ENCODE results near the gene DEF6.
A peak's percentile ranks its signal among the peaks of the same experiment; 100 is the strongest.

Gene DEF6

DNA sequence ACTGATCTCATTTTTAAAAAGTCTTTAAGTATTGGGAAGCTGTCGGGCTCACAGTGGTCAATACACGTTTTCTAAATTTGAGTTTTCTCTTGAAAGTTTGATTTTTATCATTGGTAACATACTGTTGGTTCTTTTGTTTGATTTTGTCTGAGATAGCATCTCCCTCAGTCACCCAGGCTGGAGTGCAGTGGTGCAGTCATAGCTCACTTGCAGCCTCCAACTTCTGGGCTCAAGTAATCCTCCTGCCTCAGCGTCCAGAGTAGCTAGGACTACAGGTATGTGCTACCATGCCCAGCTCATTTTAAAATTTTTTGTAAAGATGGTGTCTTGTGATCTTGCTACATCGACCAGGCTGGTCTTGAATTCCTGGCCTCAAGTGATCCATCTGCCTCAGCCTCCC lies 53.8 kb downstream of the DEF6 start:
- DNase-seq = no peak

DNA sequence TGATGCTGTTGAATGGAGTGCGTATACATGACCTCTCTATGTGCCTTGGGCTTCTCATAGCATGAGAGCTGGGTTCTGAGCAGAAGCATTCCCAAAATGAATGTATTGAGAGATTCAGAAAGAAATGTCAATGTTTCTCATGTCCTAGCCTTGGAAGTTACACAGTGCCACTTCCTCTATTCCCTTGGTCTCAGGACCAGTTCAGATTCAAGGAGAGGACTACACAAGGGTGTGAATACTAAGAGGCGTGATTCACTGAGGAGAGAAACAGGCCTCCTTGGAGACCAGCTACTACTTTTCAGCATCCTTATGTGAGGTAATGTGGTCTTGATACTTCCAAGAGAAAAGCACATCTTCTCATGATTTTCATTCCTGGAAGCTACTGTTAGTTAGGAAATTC lies 55.1 kb downstream of the DEF6 start:
- no peak for DNase-seq

DNA sequence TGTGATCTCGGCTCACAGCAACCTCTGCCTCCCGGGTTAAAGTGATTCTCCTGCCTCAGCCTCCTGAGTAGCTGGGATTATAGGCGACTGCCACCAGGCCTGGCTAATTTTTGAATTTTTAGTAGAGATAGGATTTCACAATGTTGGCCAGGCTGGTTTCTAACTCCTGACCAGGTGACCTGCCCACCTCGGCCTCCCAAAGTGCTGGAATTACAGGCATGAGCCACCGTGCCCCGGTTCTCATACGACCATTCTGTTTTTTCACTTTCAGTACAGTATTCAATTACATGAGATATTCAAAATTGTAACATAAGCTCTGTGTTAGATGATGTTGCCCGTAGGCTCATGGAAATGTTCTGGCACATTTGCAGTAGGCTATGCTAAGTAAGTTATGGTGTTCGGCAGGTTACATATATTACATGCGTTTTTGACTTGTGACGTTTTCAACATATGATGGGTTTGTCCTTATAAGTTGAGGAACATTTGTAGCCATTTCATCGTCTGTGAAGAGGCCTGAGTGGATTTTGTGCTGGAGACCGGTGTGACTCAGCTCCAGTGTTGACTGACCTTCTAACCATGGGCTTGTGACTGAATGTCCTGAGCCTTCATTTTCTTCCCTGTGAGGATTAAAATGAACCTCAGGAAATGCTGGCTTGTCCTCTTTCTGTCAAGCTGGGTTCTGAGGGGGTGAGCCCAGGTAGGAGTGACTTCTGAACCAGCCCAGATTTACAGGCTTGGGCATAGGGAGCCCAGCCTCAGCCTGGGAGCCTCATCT lies 56.9 kb downstream of the DEF6 start:
- no peak for DNase-seq

DNA sequence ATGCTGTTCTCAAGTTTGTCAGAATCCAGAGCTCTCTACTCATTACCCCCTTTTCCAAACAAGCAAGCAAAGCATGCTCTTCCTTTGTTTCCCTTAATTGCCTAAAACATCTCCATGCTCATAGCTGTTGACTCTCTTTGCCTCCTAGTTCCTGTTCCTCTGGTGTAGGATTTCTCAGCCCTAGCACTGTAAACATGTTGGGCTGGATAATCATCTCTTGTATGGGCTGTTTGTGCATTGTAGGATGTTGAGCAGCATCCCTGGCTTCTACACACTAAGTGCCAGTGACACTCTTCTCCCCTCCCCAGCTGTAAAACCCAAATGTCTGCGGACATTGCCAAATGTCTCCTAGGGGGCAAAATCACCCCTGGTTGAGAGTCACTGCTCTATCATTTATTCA lies 58.8 kb downstream of the DEF6 start:
- no peak for DNase-seq

DNA sequence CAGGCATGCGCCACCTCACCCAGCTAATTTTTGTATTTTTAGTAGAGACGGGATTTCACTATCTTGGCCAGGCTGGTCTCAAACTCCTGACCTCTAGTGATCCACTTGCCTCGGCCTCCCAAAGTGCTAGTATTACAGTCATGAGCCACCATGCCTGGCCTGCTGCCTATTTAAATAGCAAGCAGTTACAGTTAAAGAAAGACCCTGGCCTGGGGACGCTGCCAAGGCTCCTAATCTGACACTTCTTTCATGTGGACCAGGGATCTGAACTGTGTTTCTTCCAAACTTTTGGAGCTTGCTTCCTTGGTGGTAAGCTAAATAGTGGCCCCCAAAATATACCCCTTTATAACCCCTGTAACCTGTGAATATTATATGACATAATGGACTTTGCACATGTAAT lies 60.1 kb downstream of the DEF6 start:
- DNase-seq = no peak

DNA sequence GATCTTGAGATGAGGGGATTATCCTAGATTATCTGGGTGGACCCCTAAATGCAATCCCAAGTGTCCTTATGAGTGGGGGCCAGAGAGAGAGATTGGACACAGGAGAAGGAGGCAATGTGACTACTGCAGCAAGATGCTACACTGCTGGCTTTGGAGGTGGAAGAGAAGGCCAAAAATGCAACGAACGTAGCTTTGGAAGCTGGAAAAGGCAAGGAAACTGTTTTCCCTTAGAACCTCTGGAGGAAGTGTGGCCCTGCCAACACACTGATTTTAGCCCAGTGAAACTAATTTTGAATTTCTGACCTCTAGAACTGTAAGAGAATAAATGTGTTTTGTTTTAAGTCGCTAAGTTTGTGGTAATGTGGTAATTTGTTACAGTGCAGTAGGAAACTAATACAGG lies 60.5 kb downstream of the DEF6 start:
- DNase-seq = no peak

DNA sequence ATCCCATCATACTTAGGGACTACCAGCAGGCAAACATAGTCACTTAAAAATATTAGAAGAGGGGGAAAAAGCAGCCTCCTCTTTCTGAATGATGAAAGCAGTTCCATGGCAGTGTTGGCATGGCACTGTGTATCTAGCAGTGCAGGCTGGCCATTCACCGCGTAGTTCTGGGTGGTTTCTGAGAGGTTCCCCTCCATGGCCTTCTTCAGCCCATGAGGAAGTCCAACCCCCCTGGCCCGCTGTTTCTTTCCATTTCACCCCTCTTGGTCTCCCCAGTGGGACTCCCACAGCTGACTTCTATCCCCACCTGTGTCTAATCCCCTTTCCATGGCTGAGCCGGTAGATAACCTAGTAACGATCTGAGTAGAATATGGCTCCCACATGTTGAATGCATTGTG lies 61.7 kb downstream of the DEF6 start:
- no peak for DNase-seq

DNA sequence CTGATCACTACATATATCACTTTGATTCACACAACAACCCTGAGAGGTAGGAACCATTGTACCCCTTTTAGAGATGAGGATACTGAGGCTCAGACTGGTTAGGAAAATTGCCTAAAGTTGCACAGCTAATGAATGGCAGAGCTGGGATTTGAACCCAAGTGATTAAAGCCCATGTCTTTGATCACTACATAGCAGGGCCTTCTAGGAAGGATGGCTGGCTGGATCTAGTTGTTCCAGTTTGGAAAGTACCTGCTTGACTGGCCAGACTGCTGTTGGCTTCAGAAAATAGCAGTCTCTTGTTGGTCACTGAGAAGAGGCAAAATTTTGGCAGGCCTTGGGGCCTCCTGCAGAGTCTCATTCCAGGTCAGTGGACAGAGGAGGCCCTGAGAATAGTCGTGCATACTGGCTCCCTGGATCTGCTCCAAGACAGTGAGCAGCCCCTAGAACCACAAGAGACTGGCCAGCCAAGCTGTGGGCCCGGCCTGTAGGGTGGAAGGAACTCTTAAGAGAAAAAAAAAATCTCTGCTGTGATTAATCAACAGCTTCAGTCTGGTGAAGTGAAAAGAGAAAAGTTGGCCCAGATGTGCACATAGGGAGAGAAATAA lies 62.2 kb downstream of the DEF6 start:
- no peak for DNase-seq

DNA sequence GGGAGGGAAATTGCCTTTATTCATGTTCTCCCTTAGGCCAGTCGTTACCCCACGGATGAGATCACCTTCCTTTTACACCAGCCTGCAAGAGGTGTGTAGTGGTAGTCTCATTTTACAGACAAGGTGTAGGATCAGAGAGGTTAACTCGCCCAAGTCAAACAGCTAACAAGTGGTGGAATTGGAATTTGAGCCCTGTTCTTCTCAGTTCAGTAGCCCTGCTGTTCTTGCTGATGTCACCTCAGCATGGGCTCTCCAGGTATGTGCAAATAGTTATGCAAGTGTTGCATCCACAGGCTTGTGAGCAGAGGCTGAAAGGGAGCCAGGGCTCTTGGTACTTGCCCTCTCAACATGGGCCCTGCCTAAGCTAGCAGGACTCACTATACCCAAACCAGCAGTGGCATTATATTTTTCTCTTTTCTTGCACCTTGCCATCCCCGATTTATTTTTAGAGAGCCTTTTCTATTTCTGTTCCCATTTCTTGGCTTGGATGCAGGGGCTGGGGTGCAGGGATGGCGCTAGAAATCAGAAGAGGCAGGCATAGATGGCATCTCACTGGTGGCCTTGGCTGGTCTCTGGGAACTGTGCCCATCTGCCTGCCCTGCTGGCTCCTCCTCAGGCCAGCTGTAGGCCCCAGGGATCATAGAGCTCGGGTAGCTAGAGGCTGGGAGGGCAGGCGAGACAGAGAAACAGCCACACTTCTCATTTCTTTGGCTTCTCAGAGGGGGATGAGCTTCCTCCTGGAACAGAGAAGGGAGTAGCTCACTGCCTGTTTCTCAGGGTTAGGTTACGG lies 62.9 kb downstream of the DEF6 start:
- DNase-seq = peak; percentile 78

DNA sequence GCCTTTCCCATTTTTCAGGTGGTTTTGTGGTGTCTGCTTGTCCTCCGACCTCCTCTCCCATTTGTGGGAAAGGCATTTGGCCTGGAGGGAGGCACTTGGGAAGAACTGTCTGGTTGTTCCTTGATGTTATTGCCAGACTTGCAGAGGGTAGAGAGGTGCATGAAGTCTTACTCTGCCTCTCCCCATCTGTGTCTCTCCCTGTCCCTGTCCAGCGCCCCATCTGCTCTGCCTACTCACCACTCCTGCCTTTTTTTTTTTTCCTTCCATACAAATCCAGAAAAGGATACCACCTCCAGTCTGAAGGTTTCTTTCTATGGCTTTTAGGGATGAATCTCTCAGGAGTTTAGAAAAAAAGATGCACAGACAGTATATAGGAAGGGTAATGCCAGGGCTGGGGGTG lies 64.6 kb downstream of the DEF6 start:
- DNase-seq = no peak

DNA sequence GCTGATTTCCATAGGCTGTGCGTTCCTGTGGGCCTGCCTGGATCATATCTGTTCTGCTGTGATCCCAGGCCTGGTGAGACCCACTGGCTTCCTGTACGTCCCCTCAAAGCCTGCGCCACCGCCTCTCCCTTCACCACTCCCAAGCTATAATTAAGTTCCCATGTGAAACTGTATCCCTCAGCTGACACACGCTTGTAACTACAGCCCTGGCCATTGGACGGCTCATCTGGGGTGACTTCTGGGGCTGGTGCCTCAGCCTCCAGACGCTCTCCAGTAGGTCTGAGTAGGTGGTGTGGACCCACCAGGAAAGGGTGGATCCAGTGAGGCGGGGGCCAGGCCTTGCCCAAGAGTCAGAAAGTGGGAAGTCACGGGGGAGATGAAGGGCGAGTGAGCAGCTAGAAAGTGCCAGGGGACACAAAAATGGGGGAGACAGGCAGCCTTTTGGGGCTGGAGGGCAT lies 65.7 kb downstream of the DEF6 start:
- no peak for DNase-seq

DNA sequence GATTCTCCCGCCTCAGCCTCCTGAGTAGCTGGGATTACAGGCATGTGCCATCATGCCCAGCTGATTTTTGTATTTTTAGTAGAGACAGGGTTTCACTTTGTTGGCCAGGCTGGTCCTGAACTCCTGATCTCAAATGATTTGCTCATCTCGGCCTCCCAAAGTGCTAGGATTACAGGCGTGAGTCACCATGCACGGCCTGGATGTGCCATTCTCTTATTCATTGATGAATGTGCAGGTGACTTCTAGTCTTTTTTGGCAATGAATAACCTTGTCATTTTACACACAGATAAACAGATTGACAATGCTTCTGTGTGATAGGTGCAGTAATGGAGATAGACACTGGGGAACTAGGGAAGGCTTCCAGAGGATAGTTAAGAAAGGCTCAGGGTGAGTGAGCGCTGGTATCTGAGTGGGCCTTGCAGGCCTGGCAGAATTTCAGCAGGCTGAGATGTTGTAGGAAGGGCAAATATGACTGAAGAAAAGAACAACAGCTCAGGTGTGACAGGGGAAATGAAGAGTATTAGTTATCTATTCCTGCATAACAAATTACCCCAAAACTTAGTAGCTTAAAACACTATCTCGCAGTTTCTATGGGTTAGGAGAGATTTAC lies 68.1 kb downstream of the DEF6 start:
- DNase-seq = no peak

DNA sequence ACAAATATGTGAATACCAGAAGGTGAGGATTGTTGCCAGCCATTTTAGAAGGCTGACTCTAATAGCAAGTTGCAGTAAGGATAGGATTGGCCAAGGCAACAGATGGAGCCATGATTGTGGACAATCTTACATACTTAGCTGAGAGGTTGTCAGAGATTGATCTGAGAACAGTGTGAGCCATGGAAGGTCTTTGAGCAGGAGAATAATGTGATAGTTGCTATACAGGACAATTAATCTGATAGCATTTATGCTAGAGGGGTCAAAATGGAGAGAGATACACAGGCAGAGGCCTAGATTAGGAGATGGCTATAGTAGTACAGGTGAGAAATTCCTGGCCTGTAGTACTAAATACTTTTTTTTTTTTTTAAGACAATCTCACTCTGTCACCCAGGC lies 68.6 kb downstream of the DEF6 start:
- DNase-seq = no peak

DNA sequence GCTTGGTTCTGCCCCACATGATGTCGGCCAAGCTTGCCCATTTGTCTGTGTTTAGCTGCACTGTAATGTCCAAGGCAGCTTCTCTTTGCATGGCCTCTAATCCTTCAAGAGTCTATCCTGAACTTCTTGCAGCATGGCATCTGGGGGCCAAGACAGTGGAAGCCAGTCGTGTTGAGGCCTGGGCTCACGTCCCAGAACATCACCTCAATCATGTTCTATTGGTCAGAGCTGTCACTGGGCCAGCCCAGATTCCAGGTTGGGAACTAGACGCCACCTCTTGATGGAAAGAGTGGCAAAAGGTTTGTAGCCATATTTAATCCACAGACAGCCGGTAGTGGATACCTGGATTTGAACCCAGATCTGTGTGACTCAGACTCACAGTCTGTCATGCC lies 70.0 kb downstream of the DEF6 start:
- no peak for DNase-seq

DNA sequence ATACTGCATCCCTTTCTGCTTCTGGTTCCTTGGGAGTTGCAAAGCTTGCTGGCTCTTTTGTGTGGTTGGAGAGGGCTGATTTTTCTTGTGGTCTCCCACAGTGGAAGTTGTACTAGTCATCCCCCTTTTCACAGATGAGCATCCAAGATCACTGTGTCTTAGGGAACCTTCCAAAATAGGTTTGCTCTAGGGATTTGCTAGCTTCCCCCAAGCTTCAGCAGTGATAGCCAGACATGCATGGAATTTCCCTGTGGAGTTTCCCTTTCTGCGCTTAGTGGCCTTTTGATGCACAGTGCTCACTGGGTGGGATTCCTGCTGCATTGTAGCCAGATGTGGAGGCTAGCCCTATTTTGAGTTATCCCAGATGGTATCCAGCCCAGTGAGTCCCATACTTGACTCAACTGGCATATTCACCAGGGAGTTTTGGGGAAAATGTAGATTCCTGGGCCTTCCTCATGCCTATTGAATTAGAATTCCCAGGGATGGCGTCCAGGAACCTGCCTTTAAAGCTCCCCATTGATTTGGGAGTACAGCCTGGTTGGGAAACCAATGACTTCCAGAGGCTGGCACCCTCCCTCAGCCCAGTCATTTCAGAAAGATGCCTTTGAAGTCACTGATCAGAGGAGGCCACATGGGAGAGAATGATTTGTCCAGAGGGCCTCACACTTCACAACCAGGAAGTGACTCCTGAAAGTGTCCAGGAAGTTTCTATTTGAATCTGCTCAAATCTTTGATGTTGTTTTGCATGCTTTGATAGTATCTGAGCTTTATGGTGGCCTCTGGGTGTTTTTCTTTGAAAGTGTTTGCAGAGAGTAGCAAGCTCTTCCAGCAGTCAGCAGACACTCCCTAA lies 70.6 kb downstream of the DEF6 start:
- DNase-seq = no peak

DNA sequence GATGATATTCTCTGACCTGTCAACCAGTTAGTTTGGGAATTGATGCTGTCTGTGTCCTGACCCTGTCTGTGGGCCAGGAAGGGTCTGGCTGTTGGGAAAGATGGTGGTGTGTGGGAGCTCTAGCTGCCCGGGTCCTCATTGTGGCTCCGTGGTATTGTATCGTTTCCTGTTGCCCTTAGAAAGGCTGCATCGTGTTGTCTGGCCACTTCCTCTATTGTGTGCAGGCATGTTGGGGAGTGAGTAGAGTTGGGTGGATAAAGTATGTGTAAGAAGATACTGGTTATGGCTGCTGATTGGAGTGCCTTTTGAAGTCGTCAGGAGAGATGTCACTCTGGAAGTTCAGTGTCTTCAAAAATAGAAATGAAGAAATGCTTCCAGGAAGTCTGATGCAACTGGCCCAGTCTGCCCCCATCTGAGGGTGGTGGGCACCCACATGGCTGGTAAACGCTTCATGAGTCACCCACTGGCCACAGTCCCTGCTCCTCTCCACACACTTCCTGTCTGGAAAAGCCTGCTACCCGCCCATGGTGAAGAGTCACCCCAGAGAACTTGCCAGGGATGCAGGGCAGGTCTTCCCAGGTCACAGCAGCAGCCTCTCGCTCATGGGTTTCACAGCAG lies 72.6 kb downstream of the DEF6 start:
- no peak for DNase-seq

DNA sequence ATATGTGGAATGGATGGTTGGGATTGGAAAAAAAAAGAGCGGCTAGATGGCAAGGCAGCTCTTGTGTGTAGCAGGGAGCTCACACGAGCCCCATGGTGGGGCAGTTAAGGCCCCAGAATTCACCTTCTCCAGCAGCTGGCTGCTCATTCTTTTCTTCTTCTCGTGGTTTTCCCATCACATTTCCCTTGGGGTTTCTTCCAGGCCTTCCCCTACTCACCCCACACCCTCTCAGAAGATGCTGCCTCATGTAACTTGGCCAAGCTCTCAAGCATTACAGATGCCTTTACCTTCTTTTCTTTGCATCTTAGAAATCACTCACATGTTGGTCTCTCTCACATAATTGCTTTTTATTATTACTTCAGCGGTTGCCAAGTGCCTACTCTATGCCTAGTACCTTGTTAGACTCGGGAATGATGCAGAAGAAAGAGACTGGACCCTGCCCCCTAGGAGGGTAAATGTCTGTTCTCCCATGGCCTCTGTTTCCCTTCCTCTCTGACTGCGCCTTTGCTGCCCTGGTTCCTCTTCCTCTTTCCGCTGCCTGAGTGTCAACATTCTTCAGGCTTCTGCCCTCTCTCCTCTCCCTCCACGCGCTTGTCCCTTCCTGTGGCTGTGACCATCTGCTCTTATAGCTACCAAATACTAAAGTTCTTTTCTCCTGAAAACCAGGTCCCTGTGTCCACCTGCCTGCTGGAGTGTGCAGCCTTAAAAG lies 73.3 kb downstream of the DEF6 start:
- DNase-seq = no peak
